Measurements from ENCODE around the gene JPH3.

- TF ChIP-seq EP300 (IDR thresholded peaks at IDR 0.05), result no peak
- no peak for TF ChIP-seq CTCF (IDR thresholded peaks at IDR 0.05)
Measured at GRCh38 chr16:87582216-87582965, 19.9 kb upstream of the JPH3 start.
